Motor neuron (in vitro differentiated cells): ENCODE results near the gene MEGF10. TPM values are rescaled to one million over a fixed set of nuclear protein-coding genes. Genes with fewer than 3 reads are reported as not detected.
"Not testable (repeated sequence)": the region's sequence is repeated elsewhere in the genome, so short reads cannot be mapped to it uniquely, and the experiment has no call there.

ENCODE experiments used
- ATAC-seq, 8 experiments: fragments of 200-7000 bp; cut with Tn5 transposase; replicated peaks in 6 of 8; 2 replicates each; pipeline ENCODE4 v1.8.0; 2021; ENCODE audit warnings: mild to moderate bottlenecking in 8 of 8, moderate library complexity in 8 of 8
- H3K27ac ChIP-seq, 2 donors: fragments of 250-450 bp; sonication (Bioruptor Pico); 2 replicates each; pipeline ENCODE4 v1.9.0; 2021; ENCODE audit warnings: antibody characterized with exemption in 2 of 2, mild to moderate bottlenecking in 2 of 2, moderate library complexity in 1 of 2
- H3K4me1 ChIP-seq, 2 donors: fragments of 250-450 bp; sonication (Bioruptor Pico); replicated peaks in 1 of 2; 2 replicates each; pipeline ENCODE4 v1.6.1; 2021; ENCODE audit warnings: antibody characterized with exemption in 2 of 2, mild to moderate bottlenecking in 2 of 2, moderate library complexity in 1 of 2
- H3K4me3 ChIP-seq, 5 donors: fragments of 250-450 bp; sonication (Bioruptor Pico); 2 replicates each; pipeline ENCODE4 v1.9.0; 2021; ENCODE audit warnings: antibody characterized with exemption in 5 of 5, mild to moderate bottlenecking in 5 of 5, moderate library complexity in 4 of 5
- WGBS, 10 experiments: fragments of 450-650 bp; shearing (Covaris generic); methylation state at CpG; one replicate each; pipeline ENCODE4 v1.0.0; 2022; 5-methylcytosine and 5-hydroxymethylcytosine counted together
- in situ Hi-C, 9 experiments: fragments of 400-800 bp; cut with MboI; loops; one replicate each; pipeline ENCODE4 v1.15.0; 2021; ENCODE audit warnings: low sequenced_read_pairs in 9 of 9, low pct_unique_long_range_greater_than_20kb in 2 of 9; ENCODE audit not compliant: unreplicated experiment in 9 of 9
- total RNA-seq, 8 experiments: library from RNA; unstranded; fragments of 300-600 nt; gene quantifications; 2 replicates each; pipeline versions ENCODE4 v1.2.3 to v1.2.4, GENCODE V29; 2022

Gene MEGF10
- total RNA-seq, 8 experiments from 2014 or later = 1.9 to 317 (median 6.3) TPM

- 2 to 67% (median 12%) methylated on average over 2 to 21 of the region's 28 CpGs; no CpG with 5 or more reads in 2 of the 10 experiments for WGBS, 10 experiments
- in situ Hi-C loops = loop anchor here in 6 of 9 experiments (10.0 to 25.0 kb wide), 3 partner anchors 146 to 204 kb away; no protein-coding TSS in a partner anchor
- Histone ChIP-seq H3K27ac (no peak overlapping the region), H3K4me3 (peak overlapping the region; percentile 33 to 63 (median 40)), H3K4me1 (peaks cover 0 to 6% of the 10 kb centered on the region in 2 donors)
- ATAC-seq = peak; percentile 16 to 36 (median 22)
Measured at GRCh38 chr5:127290946-127291693, 524 bp downstream of the MEGF10 start.

DNA sequence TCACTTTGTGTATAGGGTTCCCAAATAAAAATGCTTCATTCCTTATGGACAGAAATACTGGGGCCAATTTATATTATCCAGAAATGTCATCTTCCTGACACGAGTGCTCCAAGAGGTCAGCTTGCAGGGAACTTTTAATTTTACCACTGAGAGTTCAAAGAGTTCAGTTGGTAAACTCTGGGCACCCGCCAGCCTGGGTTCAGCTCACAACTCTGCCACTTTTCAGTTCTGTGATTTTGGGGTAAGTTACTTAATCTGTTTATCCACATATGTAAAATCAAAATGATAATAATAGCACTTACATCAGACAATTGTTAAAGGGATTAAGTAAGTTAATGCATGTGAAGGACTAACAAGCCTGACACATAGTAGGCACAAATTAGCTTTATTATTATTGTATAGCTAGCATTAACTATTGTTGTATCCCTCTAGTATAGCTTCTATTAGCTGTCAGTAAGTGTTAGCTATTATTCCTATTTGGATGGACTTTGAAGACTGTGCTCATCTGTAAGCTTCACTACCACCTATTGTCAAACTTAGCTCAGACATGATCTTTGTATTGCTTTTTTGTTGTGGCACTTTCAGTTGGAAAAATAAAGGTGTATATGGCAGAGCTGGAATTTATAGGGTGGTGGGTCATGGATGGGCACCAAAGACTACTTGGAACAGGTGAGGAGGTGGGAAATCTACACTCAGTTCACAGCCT is 1.6 kb downstream of the MEGF10 start:
- no peak overlapping the region for H3K27ac ChIP-seq

GRCh38 chr5:127293373-127293772 is 2.8 kb downstream of the MEGF10 start:
- in situ Hi-C loops = loop anchor here in 6 of 9 experiments (10.0 to 25.0 kb wide), 3 partner anchors 144 to 201 kb away; no protein-coding TSS in a partner anchor
- Histone ChIP-seq H3K4me3 (no peak overlapping the region), H3K27ac (no peak overlapping the region), H3K4me1 (peaks cover 0 to 6% of the 10 kb centered on the region in 2 donors)
- ATAC-seq = no peak

More for the DNA sequence above, 1.6 kb downstream of the MEGF10 start:
- H3K4me1 ChIP-seq = peaks cover 0 to 6% of the 10 kb centered on the region in 2 donors
- peak overlapping the region in 1 of 5 donors; percentile 51 for H3K4me3 ChIP-seq
- 0 to 100% (median 69%) methylated on average over 1 to 2 of the region's 2 CpGs; no CpG with 5 or more reads in 3 of the 10 experiments for WGBS, 10 experiments
- ATAC-seq = no peak
- in situ Hi-C loops = loop anchor here in 6 of 9 experiments (10.0 to 25.0 kb wide), 3 partner anchors 145 to 203 kb away; no protein-coding TSS in a partner anchor

GRCh38 chr5:127294829-127295228 is 4.2 kb downstream of the MEGF10 start:
- no peak overlapping the region for H3K4me3 ChIP-seq
- WGBS, 10 experiments = 50 to 100% (median 88%) methylated on average over 1 of the region's 1 CpG; no CpG with 5 or more reads in 1 of the 10 experiments
- no peak overlapping the region for H3K27ac ChIP-seq
- no peak for ATAC-seq
- peaks cover 12 to 19% of the 10 kb centered on the region in 2 donors for H3K4me1 ChIP-seq
- in situ Hi-C loops = loop anchor here in 6 of 9 experiments (10.0 to 25.0 kb wide), 3 partner anchors 142 to 200 kb away; no protein-coding TSS in a partner anchor

DNA sequence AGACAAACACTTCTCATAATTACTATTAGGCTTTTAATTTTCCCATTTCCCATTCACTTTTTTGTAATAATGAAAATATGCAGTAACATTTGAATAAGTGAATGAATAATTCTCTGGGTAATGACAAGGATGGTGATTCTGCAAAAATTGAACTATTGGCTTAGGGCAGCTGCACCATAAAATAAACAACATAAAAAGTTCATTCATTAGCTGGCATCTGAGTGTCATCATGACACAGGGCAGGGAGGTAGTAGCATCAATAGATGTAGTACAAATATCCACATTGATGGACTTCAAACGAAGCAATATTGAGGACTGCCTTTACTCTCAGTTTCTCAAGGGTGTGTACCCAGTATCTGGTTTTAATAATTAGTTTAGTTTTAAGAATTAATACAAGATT is 4.9 kb downstream of the MEGF10 start:
- in situ Hi-C loops = loop anchor here in 6 of 9 experiments (10.0 to 25.0 kb wide), 3 partner anchors 142 to 199 kb away; no protein-coding TSS in a partner anchor
- Histone ChIP-seq H3K27ac (no peak overlapping the region), H3K4me1 (peaks cover 18 to 25% of the 10 kb centered on the region in 2 donors), H3K4me3 (no peak overlapping the region)
- 27 to 100% (median 90%) methylated on average over 1 of the region's 1 CpG; no CpG with 5 or more reads in 4 of the 10 experiments for WGBS, 10 experiments
- ATAC-seq = no peak

GRCh38 chr5:127296321-127296720 is 5.7 kb downstream of the MEGF10 start:
- ATAC-seq = peak in 2 of 8 experiments; percentile 31 to 43
- in situ Hi-C loops = loop anchor here in 6 of 9 experiments (10.0 to 25.0 kb wide), 3 partner anchors 141 to 198 kb away; no protein-coding TSS in a partner anchor
- no peak overlapping the region for H3K4me3 ChIP-seq
- H3K4me1 ChIP-seq = peaks cover 27 to 32% of the 10 kb centered on the region in 2 donors
- no peak overlapping the region for H3K27ac ChIP-seq

DNA sequence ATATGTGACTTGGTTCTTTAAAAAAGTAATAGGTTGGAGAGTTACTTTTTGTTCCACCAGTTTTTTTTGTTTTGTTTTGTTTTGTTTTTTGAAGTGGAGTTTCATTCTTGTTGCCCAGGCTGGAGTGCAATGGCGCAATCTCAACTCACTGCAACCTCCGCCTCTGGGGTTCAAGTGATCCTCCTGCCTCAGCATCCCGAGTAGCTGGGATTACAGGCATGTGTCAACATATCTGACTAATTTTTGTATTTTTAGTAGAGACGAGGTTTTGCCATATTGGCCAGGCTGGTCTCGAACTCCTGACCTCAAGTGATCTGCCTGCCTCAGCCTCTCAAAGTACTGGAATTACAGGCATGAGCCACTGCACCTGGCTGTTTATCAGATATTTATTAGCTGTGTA is 6.3 kb downstream of the MEGF10 start:
- not testable (repeated sequence) for H3K27ac ChIP-seq, ATAC-seq, H3K4me3 ChIP-seq
- peaks cover 28% of the 10 kb centered on the region in 2 donors for H3K4me1 ChIP-seq
- WGBS, 10 experiments = 33 to 100% (median 83%) methylated on average over 1 to 4 of the region's 5 CpGs
- in situ Hi-C loops = loop anchor here in 6 of 9 experiments (10.0 to 25.0 kb wide), 3 partner anchors 140 to 198 kb away; no protein-coding TSS in a partner anchor

- Histone ChIP-seq H3K27ac (no peak overlapping the region), H3K4me3 (no peak overlapping the region), H3K4me1 (peaks cover 28% of the 10 kb centered on the region in 2 donors)
- peak in 1 of 8 experiments; percentile 22 for ATAC-seq
- in situ Hi-C loops = loop anchor here in 6 of 9 experiments (10.0 to 25.0 kb wide), 3 partner anchors 140 to 197 kb away; no protein-coding TSS in a partner anchor
- WGBS, 10 experiments = 40 to 69% (median 58%) methylated on average over 1 to 4 of the region's 4 CpGs; no CpG with 5 or more reads in 2 of the 10 experiments
Measured at GRCh38 chr5:127297348-127298035, 6.9 kb downstream of the MEGF10 start.

DNA sequence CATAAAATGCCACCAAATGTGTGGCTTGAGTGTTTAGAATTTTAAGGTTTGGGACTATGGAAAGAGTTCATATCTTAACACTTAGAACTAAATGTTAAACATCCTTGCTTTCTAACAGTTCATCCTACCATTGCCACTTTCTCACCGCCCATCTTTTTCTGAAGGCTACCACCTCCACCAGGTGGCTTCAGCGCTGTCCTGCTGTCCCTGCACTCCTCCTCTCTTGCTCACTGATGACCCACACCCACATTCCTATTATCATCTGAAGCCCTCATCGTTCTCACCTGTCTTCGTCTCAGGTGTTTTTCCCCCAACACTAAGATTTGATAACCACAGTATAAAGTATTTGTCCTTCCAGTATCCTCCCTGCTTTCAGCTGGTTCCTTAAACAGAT is 7.4 kb downstream of the MEGF10 start:
- ATAC-seq = no peak
- H3K27ac ChIP-seq = no peak overlapping the region
- in situ Hi-C loops = loop anchor here in 6 of 9 experiments (10.0 to 25.0 kb wide), 3 partner anchors 139 to 197 kb away; no protein-coding TSS in a partner anchor
- whole genome bisulfite sequencing, 10 experiments = 81 to 100% (median 100%) methylated on average over 1 to 3 of the region's 4 CpGs; no CpG with 5 or more reads in 3 of the 10 experiments
- H3K4me3 ChIP-seq = no peak overlapping the region
- H3K4me1 ChIP-seq = peaks cover 28% of the 10 kb centered on the region in 2 donors

DNA sequence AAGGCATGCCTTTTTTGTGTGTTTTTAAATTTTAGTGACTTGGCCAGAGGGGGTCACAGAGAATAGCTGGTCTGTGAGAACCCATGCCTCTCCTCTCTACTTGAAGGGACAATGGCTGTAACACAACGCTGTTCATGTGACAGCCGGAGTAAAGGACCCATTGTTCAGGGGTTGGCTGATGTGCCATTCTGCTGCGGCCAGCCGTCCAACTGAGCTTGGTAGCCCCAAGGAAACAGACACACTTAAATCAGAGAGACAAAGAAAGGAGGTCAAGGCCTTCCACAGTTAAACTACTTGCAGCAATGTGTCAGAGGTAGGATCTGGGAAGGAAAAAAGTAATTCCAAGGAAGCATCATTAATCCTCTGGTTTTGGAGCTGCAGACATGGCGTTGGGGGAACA is 8.1 kb downstream of the MEGF10 start:
- H3K27ac ChIP-seq = no peak overlapping the region
- ATAC-seq = peak in 5 of 8 experiments; percentile 34 to 50 (median 44)
- peaks cover 25 to 28% of the 10 kb centered on the region in 2 donors for H3K4me1 ChIP-seq
- 17 to 100% (median 27%) methylated on average over 1 to 5 of the region's 5 CpGs; no CpG with 5 or more reads in 3 of the 10 experiments for WGBS, 10 experiments
- H3K4me3 ChIP-seq = no peak overlapping the region
- in situ Hi-C loops = loop anchor here in 6 of 9 experiments (10.0 to 25.0 kb wide), 3 partner anchors 139 to 196 kb away; no protein-coding TSS in a partner anchor

- ATAC-seq = peak in 7 of 8 experiments; percentile 12 to 51 (median 41)
- H3K27ac ChIP-seq = no peak overlapping the region
- H3K4me1 ChIP-seq = peaks cover 25 to 28% of the 10 kb centered on the region in 2 donors
- in situ Hi-C loops = loop anchor here in 6 of 9 experiments (10.0 to 25.0 kb wide), 3 partner anchors 138 to 195 kb away; no protein-coding TSS in a partner anchor
- no peak overlapping the region for H3K4me3 ChIP-seq
- WGBS, 10 experiments = 0 to 80% (median 34%) methylated on average over 1 to 2 of the region's 2 CpGs; no CpG with 5 or more reads in 2 of the 10 experiments
Measured at GRCh38 chr5:127299678-127300077, 9.1 kb downstream of the MEGF10 start.

GRCh38 chr5:127302509-127302908 is 11.9 kb downstream of the MEGF10 start:
- Histone ChIP-seq H3K4me1 (peaks cover 25 to 31% of the 10 kb centered on the region in 2 donors), H3K4me3 (no peak overlapping the region), H3K27ac (no peak overlapping the region)
- in situ Hi-C loops = no loop called here
- ATAC-seq = no peak
- WGBS, 10 experiments = 36 to 100% (median 81%) methylated on average over 2 to 4 of the region's 4 CpGs; no CpG with 5 or more reads in 2 of the 10 experiments
